SU-DHL-6 (cell line): ENCODE measurements around the gene FAM217A.

ENCODE experiments used
- H2AFZ ChIP-seq: fragments of 200-600 bp; sonication (generic); 2 replicates; pipeline ENCODE4 v1.6.1; 2014; ENCODE audit warnings: low read depth, mild to moderate bottlenecking, moderate library complexity, mixed read lengths, antibody characterized with exemption, low read length; ENCODE audit not compliant: severe bottlenecking
- H3F3A ChIP-seq: fragments of 200-600 bp; shearing (Covaris generic); 2 replicates; pipeline ENCODE4 v1.6.0; 2016; ENCODE audit warnings: antibody characterized with exemption, mild to moderate bottlenecking; ENCODE audit not compliant: insufficient read depth
- H3K27ac ChIP-seq: fragments of 200-600 bp; sonication (generic); 2 replicates; pipeline ENCODE4 v1.5.1; 2016; ENCODE audit warnings: low read depth, mild to moderate bottlenecking, low read length, moderate library complexity, mixed read lengths
- H3K27me3 ChIP-seq: fragments of 200-600 bp; sonication (generic), shearing (Covaris generic); 2 replicates; pipeline ENCODE4 v1.6.0; 2014; ENCODE audit warnings: mild to moderate bottlenecking, low read length
- H3K36me3 ChIP-seq: fragments of 200-600 bp; sonication (generic); 2 replicates; pipeline ENCODE4 v1.6.1; 2014; ENCODE audit warnings: mild to moderate bottlenecking, low read length, mixed read lengths
- H3K4me2 ChIP-seq: fragments of 300-600, 200-600 bp; shearing (Covaris generic), sonication (generic); 2 replicates; pipeline ENCODE4 v1.6.0; 2014; ENCODE audit warnings: low read length, low read depth, mild to moderate bottlenecking; ENCODE audit not compliant: poor library complexity, severe bottlenecking
- H3K4me3 ChIP-seq: fragments of 200-600 bp; sonication (generic); 2 replicates; pipeline ENCODE4 v1.5.1; 2014; ENCODE audit warnings: antibody characterized with exemption, low read length, mild to moderate bottlenecking, mixed read lengths; ENCODE audit not compliant: insufficient read depth, poor library complexity, severe bottlenecking
- H3K79me2 ChIP-seq: fragments of 200-600 bp; sonication (generic); 2 replicates; pipeline ENCODE4 v1.6.1; 2014; ENCODE audit warnings: mild to moderate bottlenecking, low read length, moderate library complexity; ENCODE audit not compliant: insufficient read depth
- H3K9ac ChIP-seq: fragments of 200-600 bp; sonication (generic); 2 replicates; pipeline ENCODE4 v1.7.0; 2014; ENCODE audit warnings: mild to moderate bottlenecking, low read length
- H3K9me2 ChIP-seq: fragments of 200-600 bp; sonication (generic); replicated peaks from 2 replicates; pipeline ENCODE4 v1.6.1; 2014; ENCODE audit warnings: low read length; ENCODE audit not compliant: insufficient read depth
- H3K9me3 ChIP-seq: fragments of 200-600 bp; sonication (generic); 2 replicates; pipeline ENCODE4 v1.6.1; 2014; ENCODE audit warnings: low read length, mixed read lengths; ENCODE audit not compliant: insufficient read depth
- H4K20me1 ChIP-seq: fragments of 200-600 bp; sonication (generic); 2 replicates; pipeline ENCODE4 v1.6.1; 2014; ENCODE audit warnings: low read depth, mild to moderate bottlenecking, antibody characterized with exemption, low read length, moderate library complexity, mixed read lengths
- CTCF ChIP-seq: fragments of 200-600 bp; sonication (generic); IDR thresholded peaks from one replicate; pipeline ENCODE4 v1.5.1; 2017; ENCODE audit warnings: antibody characterized with exemption, mild to moderate bottlenecking, low read length, moderate library complexity; ENCODE audit not compliant: insufficient read depth, poor library complexity, severe bottlenecking
- EZH2phosphoT487 ChIP-seq: fragments of 200-600 bp; sonication (generic), shearing (Covaris generic); conservative IDR thresholded peaks from 2 replicates; pipeline ENCODE4 v1.6.1; 2018; ENCODE audit warnings: mild to moderate bottlenecking, antibody characterized with exemption, low read length, moderate library complexity, mixed read lengths

FAM217A gene

GRCh38 chr6:4125500-4125899 is 46.6 kb upstream of the FAM217A start:
- Histone ChIP-seq H3K4me2 (no peak overlapping the region), H3K9me3 (no peaks in the 10 kb centered on the region), H3K9ac (no peak overlapping the region), H3K27ac (no peak overlapping the region), H2AFZ (no peak overlapping the region), H3F3A (no peaks in the 10 kb centered on the region), H3K27me3 (no peaks in the 10 kb centered on the region), H3K79me2 (no peaks in the 10 kb centered on the region), H3K4me3 (no peak overlapping the region), H3K36me3 (no peaks in the 10 kb centered on the region), H4K20me1 (no peaks in the 10 kb centered on the region), H3K9me2 (no peaks in the 10 kb centered on the region)
- TF ChIP-seq CTCF (no peak), EZH2phosphoT487 (no peak)

- no peaks in the 10 kb centered on the region for H4K20me1 ChIP-seq
- no peaks in the 10 kb centered on the region for H3F3A ChIP-seq
- no peak overlapping the region for H2AFZ ChIP-seq
- H3K36me3 ChIP-seq = no peaks in the 10 kb centered on the region
- H3K4me3 ChIP-seq = no peak overlapping the region
- no peak overlapping the region for H3K4me2 ChIP-seq
- H3K27me3 ChIP-seq = no peaks in the 10 kb centered on the region
- H3K9me3 ChIP-seq = no peaks in the 10 kb centered on the region
- H3K79me2 ChIP-seq = no peaks in the 10 kb centered on the region
- H3K9me2 ChIP-seq = no peaks in the 10 kb centered on the region
- TF ChIP-seq EZH2phosphoT487 (no peak), CTCF (no peak)
- no peak overlapping the region for H3K27ac ChIP-seq
- H3K9ac ChIP-seq = no peak overlapping the region
Observed at GRCh38 chr6:4124351-4124750, 45.4 kb upstream of the FAM217A start.

DNA sequence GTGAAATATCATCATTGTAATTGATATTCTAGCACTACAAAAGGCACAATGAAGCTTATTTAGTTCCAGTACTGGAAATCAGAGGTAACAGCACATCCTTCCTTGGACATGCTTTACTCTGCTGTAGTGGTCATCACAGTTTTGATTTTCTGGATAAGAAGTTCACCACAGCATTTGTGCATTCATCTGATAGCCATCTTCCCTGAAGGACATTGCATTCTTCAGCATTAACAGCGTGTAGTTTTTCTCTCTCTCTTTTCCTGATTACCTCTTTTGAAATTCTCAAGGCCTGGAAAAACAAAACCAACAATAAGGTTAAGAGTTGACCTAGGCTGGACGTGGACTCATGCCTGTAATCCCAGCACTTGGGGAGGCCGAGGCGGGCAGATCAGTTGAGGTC is 36.8 kb upstream of the FAM217A start:
- H3F3A ChIP-seq = no peaks in the 10 kb centered on the region
- no peak overlapping the region for H3K27ac ChIP-seq
- no peak overlapping the region for H3K4me3 ChIP-seq
- TF ChIP-seq EZH2phosphoT487 (no peak), CTCF (no peak)
- no peak overlapping the region for H3K4me2 ChIP-seq
- H3K9ac ChIP-seq = no peak overlapping the region
- H3K27me3 ChIP-seq = no peaks in the 10 kb centered on the region
- no peaks in the 10 kb centered on the region for H3K79me2 ChIP-seq
- no peaks in the 10 kb centered on the region for H3K36me3 ChIP-seq
- H3K9me3 ChIP-seq = no peaks in the 10 kb centered on the region
- H3K9me2 ChIP-seq = no peaks in the 10 kb centered on the region
- no peaks in the 10 kb centered on the region for H4K20me1 ChIP-seq
- no peak overlapping the region for H2AFZ ChIP-seq

DNA sequence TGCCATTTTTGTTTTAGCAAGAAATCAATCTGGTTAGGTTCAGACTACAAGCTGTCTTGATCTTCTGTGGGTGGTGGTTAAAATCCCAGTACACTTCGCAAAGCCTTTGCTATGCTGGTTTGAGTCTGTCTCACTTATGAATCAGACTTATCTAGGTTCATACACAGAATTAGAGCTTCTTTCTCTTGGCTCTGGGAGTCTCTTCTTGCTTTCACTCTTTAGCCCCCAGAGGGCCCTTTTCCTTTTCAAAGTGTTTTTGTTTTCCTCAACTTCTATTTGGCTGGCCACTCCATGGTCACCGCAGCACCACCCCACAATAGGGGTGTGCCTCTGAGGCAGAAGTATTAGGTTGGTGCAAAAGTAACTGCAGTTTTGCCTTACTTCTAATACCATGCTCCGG is 35.2 kb upstream of the FAM217A start:
- Histone ChIP-seq H3F3A (no peaks in the 10 kb centered on the region), H3K79me2 (no peaks in the 10 kb centered on the region), H3K27me3 (no peaks in the 10 kb centered on the region), H3K9ac (no peak overlapping the region), H3K4me2 (no peak overlapping the region), H3K27ac (no peak overlapping the region), H3K9me2 (no peaks in the 10 kb centered on the region), H2AFZ (no peak overlapping the region), H3K4me3 (no peak overlapping the region), H4K20me1 (no peaks in the 10 kb centered on the region), H3K9me3 (no peaks in the 10 kb centered on the region), H3K36me3 (no peaks in the 10 kb centered on the region)
- no peak for TF ChIP-seq CTCF
- no peak for TF ChIP-seq EZH2phosphoT487
